Ramos (cell line): ENCODE measurements around the gene EGLN2.
"Not testable (repeated sequence)": the region's sequence is repeated elsewhere in the genome, so short reads cannot be mapped to it uniquely, and the experiment has no call there.

ENCODE experiments used
- in situ Hi-C: fragments of 300-500 bp; cut with MboI; formaldehyde crosslinking; loops from one replicate; pipeline ENCODE4 v1.14.3; 2022; ENCODE audit warnings: low sequenced_read_pairs; ENCODE audit not compliant: unreplicated experiment

Gene EGLN2

GRCh38 chr19:40831502-40832430, 32.8 kb downstream of the EGLN2 start:
- in situ Hi-C loops: no loop called here

- in situ Hi-C loops: not testable (repeated sequence)
Measured at GRCh38 chr19:40832431-40832790, 33.4 kb downstream of the EGLN2 start.

GRCh38 chr19:40833728-40834533, 34.9 kb downstream of the EGLN2 start:
- in situ Hi-C loops: not testable (repeated sequence)

- in situ Hi-C loops: no loop called here
Measured at GRCh38 chr19:40836754-40837429, 37.9 kb downstream of the EGLN2 start.

GRCh38 chr19:40838477-40838876, 39.5 kb downstream of the EGLN2 start:
- in situ Hi-C loops: not testable (repeated sequence)

- in situ Hi-C loops: not testable (repeated sequence)
Measured at GRCh38 chr19:40842012-40842411, 43.0 kb downstream of the EGLN2 start.

GRCh38 chr19:40842997-40843652, 44.1 kb downstream of the EGLN2 start:
- in situ Hi-C loops: not testable (repeated sequence)

GRCh38 chr19:40843653-40844052, 44.7 kb downstream of the EGLN2 start:
- in situ Hi-C loops: not testable (repeated sequence)

GRCh38 chr19:40846722-40847121, 47.7 kb downstream of the EGLN2 start:
- in situ Hi-C loops: not testable (repeated sequence)

- in situ Hi-C loops: not testable (repeated sequence)
Measured at GRCh38 chr19:40850277-40850676, 51.3 kb downstream of the EGLN2 start, which contains the start of gene CYP2A6. Gene CYP2A6 (minus strand): TSS chr19:40850447. CDS start chr19:40850426, 21 bp downstream.

- in situ Hi-C loops: not testable (repeated sequence)
Measured at GRCh38 chr19:40852467-40853152, 53.6 kb downstream of the EGLN2 start.
